Activated T-cell treated with anti-CD3 and anti-CD28 coated beads, Interleukin-2, amount 50 U/mL, for 48 hours (primary cell): ENCODE measurements around the gene CERS6.

ENCODE experiments used
- DNase-seq, 2 experiments: peaks; one replicate each; pipeline ENCODE4 v3.0.0-alpha.2; 2020

CERS6 gene

DNA sequence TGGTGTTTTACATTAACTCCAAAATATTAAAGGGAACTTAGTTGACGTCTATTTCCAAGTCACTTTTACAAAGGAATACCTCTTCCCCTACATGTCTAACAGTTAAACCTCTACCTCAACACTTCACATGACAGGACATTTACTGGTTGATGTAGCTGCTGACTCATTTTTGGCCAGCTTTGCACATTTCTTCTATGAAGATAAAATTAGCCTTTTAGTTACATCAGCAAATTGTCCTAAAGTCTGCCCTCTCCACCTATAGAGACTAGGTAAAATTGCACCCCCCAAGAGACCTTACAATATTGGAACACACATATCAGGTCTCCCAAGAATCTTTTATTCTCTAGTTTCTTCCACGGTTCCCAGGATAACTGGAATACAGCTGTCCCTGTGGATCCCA is 10.1 kb upstream of the CERS6 start:
- DNase-seq, result no peak

DNA sequence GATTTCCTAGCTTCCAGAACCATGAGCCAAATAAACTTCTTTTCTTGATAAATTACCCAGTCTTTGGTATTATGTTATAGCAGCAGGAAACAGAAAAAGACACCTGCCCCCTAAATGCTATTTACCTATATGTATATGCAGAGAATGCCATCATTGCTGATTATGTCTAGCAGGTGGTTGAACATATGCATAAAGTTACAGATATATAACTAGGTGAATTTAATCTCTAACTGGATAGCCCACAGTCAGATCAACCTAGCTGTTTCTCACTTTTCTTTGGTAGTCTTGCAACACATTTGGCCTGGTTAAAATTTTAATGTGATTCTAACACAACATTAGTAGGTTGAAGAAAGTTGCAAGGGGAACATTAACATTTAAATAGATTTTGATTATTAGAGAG is 7.1 kb upstream of the CERS6 start:
- no peak for DNase-seq

DNA sequence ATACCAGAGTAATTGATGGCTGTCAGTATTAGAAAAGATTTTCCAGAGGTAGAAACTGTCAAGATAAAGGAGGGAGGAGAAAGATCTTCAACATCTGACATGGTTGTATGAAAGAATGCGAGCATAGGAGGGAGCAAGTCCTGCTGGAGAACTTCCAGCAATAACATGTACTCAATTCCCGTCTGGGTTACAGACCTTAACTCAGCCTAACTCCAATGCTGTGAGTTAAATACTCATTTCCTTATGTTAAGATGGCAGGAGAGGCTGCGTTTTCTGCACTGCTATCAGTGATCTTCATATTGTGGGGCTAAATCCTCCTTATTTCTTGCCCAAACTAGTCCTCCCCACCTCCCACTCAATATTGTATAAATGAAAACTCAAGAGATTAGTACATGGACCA is 6.7 kb upstream of the CERS6 start:
- no peak for DNase-seq

DNA sequence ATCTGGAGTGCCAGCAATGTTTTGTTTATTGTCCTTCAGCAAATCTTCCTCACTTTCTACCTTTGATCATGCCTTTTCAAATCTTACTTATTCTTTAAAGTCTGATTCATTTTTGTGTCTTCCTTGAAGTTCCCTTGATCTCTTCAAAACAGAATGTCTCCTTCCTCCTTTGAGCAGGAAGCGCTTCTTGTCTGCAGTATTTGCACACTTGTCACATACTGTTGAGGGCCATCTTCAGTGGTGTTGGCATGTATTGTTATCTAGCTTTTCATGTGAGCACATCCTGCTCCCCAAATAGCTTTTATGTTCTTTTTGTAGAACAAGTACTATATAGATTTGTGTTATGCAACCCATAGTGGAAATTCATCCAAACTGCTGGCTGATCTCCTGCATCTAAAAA is 5.9 kb upstream of the CERS6 start:
- no peak for DNase-seq

DNA sequence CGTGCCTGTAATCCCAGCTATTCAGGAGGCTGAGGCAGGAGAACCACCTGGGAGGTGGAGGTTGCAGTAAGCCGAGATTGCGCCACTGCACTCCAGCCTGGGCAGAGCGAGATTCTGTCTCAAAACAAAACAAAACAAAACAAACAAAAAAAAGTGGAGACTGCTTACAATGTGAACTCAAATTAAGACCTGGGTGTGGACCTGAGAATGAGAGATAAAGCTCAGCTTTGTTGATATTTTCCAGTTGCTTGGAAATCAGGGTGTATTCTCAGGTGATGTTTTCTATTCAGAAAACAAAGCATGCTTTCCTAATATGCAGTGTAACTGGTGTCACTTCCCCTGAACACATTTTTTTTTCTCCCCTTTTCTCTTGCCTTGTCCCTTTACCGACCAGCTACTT is 5.3 kb upstream of the CERS6 start:
- DNase-seq, result no peak

DNA sequence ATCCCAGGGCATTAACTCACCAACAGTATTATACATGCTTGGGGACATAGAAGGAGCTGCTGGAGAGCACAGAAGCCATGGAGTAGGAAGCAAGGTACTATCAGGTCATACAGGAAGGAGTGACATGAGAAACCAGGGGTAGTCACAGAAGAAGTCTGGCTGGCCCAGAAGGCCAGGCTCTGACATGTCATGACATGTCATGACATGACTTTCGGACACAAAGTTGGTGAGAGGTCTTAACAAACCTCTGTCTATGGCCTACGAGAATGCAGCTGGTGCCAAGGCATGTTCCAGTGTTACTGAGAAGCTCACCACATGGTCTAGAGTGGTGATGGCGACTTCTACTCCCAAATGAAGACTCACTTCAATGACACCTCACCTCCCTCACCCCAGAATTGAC is 3.3 kb upstream of the CERS6 start:
- no peak for DNase-seq

DNA sequence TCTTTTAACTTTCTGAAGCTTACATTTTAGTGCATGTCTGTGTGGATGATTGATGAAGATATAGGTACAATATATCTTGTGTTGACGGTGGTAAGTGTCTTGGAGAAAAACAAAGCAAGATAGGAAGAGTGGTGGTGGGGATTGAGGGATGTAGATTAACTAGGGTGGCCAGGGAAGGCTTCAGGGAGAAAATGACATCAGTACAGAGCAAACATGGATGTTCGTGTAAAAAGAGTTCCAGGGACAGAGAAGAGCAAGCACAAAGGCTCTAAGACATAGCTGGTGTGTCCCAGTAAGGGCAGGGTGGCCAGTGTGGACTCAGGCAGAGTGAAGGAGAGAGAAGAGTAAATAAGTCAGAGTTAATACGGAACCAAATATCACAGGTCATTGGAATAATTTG is 2.7 kb upstream of the CERS6 start:
- DNase-seq, result no peak

DNA sequence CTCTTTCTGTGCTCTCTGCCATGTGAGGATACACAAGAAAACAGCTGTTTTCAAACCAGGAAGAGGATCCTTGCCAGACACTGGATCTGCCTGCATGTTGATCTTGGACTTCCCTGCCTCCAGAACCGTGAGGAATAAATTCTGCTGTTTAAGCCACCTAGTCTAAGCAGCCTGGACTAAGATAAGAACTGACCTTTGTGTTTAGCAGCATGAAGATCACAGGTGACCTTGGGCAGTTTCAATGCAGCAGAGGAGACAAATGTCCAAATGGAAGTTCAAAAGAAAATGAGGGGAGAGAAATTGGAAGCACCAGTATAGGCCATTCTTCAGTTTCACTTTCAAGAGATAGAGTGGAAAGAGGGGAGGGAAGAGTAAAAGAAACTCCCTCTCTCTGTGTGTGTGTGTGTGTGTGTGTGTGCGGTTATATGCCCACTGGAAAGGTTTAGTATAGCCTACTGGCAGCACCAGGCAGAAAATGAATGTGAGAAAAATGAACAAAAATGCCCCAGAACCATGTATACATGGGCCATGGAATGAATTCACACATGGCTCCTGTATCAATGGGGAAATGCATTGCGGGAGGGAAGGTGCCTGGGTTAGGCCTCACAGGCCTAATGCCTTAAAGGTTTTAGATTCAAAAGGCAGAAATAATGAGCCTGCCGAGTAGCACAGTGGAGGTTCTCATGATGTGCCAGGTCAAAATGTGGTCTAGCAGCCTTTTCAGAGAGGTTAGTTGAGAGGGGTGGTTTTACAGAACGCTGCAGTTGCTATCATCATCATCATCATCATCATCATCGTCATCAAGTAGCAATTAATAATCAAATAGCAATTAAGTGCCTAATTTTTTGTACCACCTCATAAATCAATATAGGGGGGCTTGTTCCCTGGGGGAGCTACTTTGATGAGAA is 1.1 kb upstream of the CERS6 start:
- no peak for DNase-seq

DNA sequence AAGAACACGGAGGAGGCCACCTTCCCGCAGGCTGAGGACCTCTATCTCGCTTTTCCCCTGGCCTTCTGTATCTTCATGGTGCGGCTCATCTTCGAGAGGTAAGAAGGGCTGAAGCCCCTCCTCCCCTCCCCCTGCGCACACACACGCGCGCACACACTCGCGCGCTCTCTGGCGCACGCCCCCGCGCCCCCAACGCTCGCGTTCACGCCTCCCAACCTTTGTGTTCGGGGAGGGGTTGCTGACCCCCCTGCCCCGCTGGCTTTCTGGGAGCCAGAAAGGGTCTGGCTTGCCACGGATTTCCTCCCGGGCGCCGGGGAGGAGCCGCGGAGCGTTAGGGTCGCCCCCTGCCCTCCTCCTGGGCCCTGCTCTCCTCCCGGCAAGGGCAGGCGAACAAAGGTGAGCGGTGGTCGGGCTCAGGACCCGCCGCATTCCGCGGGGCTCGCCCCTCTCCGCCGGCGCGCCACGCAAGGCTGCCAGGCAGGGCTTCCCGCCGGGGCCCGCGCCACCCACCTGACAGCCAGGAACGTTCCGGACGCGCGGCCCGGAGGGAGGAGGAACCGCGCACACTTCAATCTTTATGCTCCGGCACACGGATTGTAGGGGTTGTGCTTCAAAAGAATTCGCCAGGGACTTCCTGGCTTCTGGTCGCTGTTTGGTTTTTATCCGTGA is 583 bp downstream of the CERS6 start:
- peak; percentile 57 to 64 for DNase-seq

DNA sequence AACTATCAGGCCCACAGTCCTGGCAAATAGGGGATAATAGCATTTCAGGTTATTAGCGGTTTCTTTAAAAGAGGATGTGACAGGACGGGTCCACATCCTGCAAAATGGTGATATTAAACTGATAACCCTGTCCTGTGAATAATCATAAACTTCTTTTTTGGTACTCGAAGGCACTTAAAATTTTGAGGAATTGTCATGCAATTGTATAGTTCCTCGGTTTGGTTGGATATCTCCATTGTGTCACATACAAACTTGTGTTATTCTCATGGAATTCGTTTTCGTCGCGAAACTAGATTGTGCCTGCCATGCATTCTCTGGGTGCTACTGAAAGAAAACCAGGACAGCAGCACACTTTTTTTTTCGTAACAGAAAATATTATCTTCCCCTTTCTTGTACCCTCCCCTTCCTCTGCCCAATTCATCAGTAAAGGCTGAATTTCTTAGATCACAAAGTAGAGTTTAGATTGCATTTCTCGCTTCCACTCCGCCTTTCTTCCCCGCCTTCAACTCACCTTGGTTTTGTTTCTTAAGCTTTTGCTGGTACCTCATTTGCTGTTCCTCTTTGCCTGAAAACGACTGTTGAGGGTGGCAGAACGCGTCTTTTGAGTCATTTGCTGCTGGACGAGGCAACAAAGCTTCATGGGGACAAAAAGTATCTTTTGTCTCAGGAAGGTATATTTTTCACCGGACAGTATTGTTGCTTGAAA is 1.3 kb downstream of the CERS6 start:
- no peak for DNase-seq

DNA sequence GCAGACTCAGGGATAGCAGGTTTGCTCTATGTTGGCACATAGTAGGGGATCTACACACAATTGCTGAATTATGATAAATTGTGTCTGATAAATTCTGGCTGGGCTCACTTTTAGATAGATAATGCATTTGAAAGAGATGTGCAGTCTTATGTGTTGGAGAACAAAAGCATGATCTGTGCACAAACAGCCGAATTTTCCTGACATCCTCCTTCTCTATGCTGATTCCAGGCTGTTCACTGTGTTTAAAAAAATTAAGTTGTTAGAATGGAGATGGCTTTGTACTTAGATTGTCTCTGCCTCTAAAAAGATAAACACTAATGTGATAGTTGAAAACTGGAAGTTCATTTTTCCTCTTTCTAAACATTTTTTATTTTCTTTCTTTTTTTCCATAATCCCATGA is 2.1 kb downstream of the CERS6 start:
- no peak for DNase-seq

DNA sequence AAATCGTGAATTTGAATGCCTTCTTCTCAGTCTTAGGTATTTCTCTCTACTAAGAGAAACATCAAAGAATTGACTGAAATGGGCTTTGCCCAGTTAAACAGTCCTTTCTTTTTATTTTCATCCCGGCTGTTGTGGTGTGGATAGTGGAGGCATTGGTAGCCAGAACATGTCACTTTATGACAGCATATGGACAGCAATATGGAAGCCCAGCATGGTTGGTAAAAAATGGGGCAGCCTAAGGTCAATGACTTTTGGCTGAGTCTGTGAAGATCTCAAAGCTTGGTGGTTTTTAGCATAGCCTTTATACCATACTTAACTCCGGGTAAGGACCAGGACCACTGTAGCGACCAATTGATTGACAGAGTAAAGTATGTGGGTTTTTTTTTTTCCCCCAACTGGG is 3.2 kb downstream of the CERS6 start:
- DNase-seq, result no peak

DNA sequence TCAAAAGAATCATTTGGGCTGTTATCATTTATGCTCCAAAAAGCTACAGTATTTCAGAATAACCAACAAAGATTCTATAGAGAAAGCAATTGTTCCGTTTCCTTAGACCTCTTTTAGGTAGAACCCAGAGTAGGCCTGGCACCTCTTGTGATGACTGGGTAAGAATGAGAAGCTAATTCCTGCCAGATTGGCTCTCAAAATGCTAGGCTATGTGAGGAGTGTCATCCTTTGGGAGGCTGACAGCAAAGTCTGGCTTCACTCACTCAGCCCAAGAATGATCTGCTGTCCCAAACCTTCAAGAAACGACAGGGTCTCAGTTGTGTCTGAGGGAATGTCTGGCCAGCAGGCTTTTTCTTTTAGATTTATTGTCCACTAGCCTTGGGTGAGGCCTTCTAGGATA is 4.5 kb downstream of the CERS6 start:
- DNase-seq, result no peak

DNA sequence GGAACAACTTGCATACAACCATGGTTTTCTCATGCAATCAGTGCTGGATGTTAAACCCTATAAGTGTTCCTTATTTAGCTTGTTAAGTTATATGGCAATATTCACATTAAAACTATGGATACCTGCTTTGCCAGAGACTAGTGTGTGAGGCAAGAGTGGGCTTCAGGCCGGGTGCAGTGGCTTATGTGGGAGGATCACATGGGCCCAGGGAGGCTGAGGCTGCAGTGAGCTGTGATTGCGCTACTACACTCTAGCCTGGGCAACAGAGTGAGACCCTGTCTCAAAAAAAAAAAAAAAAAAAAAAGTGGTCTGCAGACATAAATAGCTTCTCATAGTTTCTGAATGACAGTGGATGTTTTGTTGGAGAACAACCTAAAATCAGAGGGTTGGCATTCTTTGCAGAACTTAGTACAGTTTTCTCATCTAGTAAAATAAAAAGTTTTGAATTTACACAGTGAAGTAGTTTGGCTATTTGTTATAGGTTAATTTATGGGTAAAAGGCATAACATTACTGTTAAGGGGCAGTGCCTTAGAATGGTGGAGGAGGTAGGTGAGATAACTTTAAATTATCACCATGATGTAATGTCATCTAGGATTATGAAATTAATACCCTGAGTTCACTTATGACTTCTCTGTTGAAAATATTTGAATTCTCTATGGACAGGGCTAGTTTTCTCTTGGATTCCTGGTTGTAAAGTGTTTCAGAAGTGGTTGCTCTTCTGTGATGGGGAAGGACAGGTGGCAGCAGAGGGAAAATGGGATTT is 5.3 kb downstream of the CERS6 start:
- DNase-seq, result no peak

DNA sequence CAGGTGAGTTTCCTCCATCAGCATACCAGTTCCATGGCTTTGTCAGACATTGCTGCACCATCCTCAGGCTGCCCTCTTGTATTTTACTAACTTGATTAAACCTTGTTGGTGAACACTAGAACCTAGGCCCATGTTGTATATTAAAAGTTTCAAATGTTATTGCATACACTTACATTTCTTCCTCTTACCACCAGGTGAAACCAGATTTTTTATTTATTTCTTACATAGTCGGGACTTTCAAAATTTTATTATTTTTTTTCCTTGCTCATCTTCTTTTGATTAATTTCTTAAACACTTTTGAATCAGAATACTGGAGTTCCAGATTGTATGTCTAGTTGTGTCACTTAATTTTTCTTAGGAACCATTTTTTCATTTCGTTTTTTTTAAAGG is 5.9 kb downstream of the CERS6 start:
- no peak for DNase-seq

DNA sequence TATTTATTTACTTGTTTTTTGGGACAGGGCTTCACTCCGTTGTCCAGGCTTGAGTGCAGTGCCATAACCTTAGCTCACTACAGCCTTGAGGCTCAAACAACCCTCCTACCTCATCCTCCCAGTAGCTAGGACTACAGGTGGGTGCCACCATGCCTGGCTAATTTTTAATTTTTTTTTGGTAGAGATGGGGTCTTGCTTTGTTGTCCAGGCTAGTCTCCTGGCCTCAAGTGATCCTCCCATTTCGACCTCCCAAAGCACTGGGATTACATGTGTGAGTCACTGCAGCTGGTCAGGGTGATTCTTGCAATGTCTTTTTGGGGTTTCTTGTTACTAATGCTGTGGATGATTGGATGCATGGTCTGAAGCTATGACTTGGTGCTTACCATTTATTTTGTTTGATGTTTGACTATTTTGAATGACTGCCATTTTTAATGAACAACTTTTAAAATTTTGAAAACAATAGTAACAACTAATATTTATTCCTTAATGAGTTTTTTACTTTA is 6.5 kb downstream of the CERS6 start:
- DNase-seq, result no peak

DNA sequence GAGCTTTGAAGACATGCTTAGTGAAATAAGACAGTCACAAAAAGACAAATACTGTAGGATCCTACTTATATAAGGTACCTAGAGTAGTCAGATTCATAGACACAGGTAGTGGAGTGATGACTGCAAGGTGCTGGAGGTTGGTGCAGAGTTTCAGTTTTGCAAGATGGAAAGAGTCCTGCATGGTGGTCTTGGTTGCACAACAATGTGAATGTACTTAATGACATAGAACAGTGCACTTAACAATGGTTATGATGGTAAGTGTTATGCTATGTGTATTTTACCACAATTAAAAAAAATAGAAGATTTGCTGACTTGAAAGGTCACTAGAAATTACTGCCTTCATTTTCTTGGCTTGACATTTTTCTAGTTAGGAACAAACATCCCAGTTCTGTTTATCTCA is 9.5 kb downstream of the CERS6 start:
- no peak for DNase-seq

DNA sequence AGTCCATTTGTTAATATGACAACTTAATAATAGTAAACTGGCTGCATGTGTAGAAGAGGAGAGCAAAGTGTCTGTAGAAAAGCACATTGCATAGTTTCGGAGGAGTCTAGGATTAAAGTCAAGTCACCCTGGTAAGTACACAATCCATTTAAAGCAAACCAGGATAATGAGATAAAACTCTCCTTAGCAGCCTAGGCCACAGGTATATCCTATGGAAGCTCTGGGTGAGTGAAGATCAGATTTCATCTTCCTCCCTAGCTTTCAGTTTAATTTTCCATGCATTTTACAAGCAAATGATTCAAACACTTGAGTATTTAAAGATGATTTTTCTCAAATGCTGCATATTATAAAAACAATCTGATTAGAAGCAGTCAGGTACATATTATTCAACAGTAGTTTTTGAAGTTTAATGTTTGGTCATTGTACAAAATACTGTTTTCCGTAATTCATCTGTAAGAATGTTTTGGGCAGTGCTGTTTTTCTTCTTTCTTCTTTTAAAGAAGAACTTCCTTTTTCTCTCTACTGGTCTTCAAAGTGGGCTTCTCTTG is 10.2 kb downstream of the CERS6 start:
- DNase-seq, result no peak

DNA sequence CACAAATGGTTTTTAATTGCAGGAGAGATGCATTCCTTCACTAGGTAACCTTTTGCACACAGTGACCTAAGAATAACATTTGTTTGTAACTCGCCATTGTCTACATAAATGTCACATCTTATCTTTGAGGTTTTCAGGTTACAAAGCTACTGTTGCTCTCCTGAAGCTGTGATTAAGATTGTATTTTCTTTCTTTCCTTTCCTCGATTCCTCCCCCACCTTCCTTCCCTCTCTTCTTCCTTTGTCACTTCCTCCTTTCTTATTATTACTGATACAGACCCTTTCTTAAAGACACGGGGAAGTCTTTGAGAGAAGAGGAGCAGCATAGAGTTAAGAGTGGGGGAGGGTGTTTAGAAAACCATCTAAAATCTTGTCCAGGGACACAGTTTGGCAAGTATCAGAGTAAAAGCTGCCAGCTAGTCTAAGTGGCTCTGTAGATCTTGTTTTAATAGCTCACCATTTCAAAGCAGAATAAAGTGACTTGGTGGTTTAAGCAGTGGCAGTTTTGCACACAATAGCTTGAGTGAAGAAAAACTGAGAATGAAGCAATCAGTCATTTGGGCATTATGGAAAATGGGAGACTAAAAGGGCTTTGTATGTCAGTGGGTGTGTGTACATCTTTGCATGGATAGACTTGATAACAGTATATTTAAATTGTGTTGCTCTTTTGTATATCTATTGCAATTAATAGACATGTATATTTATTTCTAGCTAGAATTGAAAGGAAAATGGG is 10.9 kb downstream of the CERS6 start:
- no peak for DNase-seq

DNA sequence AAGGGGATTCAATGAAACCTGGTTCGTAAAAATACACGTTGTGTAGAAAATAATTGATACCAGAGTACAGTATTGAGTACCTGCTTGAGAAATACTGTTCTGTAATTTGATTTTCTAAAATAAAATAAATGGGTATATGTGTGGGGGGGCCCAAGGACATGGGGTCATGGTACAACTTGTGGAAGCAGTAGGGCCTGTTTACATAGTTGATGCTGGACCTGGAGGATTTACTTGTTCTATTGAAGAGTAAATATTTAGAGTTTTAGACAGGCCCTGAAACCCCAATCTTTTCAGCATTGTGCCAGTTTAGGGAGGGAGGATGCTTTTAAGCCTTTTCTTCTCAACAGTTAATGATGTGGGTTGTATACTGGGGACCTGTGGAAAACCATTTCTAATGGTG is 11.7 kb downstream of the CERS6 start:
- DNase-seq, result no peak

DNA sequence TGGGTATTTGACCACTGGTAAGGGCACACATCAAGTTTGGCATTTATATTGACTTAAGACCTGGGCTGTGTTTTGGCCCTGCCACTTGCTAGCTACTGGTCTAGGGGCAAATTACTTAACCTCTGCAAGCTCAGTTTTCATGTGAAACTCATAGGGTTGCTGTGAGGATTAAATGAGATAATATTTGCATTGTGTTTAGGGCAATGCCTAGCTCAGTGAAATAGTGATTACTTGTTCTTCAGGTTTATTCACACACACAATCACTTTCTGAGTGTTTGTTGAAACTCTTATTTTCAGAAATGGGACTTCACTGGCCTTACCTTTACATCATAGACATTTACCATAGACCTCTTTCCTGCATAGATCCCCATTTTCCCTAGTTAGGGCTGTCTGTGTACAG is 12.3 kb downstream of the CERS6 start:
- no peak for DNase-seq
